NCI-H2081 (cell line): ENCODE data around the gene ROMO1.
"Not testable (repeated sequence)": the region's sequence is repeated elsewhere in the genome, so short reads cannot be mapped to it uniquely, and the experiment has no call there.

ENCODE experiments used
- DNase-seq, 2 experiments: peaks; one replicate each; lab custom pipeline; 2025; lab: John Stamatoyannopoulos, UW

The ROMO1 gene

DNA sequence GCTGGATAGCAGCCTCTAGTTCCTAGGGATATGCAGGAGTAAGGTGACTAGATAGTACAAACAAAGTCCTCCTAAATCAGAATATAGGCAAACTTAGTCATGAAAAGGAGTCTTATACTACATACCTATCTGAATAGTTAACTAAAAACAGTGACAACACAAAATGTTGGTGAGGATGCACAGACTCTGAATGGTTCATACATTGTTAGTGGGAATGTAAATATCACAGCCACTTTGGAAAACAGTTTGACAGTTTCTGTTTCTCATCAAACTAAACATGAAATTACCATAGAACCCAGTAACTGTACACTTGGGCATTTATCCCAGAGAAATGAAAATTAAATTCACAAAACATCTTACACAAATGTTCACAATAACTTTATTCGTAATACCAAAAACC, 17.2 kb upstream of the ROMO1 start:
- no peak for DNase-seq

DNA sequence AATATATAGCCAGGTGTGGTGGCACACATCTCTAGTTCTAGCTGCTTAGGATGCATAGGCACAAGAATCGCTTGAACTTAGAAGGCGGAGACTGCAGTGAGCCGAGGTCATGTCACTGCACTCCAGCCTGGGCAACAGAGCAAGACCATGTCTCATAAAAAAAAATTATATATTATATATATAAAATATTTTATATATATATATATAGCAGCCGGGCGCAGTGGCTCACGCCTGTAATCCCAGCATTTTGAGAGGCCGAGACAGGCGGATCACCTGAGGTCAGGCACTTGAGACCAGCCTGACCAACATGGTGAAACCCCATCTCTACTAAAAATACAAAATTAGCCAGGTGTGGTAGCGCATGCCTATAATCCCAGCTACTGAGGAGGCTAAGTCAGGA, 13.8 kb upstream of the ROMO1 start:
- DNase-seq = not testable (repeated sequence)

DNA sequence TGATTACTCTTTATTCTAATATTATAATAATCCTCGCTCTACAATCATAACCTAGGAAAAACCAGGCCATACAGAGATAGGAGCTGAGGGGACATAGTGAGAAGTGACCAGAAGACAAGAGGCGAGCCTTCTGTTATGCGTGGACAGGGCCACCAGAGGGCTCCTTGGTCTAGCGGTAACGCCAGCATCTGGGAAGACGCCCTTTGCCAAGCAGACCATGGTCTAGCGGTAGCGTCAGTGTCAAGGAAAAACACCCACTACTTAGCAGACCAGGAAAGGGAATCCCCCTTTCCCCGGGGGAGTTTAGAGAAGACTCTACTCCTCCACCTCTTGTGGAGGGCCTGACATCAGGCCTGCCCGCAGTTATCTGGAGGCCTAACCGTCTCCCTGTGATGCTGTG, 12.3 kb upstream of the ROMO1 start:
- DNase-seq = not testable (repeated sequence)

DNA sequence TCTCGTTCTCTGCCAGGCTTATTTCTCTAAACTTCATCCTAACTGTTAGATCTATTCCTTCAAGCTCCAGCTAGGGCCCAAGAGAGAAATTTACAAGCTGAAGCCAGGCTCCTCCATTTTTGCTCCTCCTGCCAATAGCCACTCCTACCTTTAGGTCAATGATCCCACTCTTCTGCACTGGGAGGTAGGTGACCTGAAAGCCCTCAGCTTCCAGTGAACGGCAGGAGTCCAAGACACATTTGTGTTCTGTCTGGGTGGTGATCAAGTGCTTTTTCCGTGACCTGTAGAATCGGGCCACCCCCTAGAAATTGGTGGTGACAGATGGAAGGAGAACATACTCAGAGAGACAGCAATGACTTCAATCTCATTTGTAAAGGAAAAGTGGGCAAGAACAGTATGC, 8.9 kb upstream of the ROMO1 start:
- DNase-seq = no peak

DNA sequence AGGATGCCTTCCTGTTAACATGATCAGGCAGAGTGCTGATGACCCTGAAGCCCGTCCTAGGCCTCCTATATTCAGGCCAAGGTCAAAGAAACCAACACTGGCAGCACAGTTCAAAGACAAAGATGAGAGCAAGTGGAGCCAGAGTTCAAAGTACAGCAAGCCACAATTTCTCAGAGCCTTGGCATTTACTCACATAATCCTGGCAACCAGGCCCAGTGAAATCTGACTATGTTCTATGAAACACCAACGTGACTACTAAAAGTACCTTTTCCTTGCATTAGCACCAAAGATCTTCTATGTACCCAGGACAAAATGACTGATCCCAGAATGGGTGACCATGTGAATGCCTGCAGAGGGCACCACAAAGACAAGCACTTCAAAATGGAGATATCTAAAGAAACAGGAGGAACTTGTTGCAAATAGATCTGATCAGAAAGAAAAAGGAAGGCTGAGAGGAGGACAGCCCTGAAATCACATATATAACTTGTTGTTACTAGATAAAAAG, 3.9 kb upstream of the ROMO1 start:
- no peak for DNase-seq

DNA sequence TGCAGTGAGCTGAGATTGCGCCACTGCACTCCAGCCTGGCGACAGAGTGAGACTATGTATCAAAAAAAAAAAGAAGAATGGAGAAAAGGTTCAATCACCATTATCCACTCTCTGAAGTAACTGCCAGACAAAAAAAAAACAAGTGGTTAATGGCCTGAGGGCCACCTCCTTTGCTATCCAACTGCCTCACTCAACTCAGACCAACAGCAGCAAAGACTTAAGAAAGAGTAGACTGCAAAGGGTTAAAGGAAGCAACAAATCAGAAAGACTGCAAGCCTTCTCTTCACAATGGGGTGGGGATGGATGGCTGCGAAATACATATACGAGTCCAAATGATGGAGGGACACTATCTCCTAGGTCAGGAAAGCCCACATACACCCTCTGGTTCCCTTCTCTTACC, 3.2 kb upstream of the ROMO1 start:
- no peak for DNase-seq

DNA sequence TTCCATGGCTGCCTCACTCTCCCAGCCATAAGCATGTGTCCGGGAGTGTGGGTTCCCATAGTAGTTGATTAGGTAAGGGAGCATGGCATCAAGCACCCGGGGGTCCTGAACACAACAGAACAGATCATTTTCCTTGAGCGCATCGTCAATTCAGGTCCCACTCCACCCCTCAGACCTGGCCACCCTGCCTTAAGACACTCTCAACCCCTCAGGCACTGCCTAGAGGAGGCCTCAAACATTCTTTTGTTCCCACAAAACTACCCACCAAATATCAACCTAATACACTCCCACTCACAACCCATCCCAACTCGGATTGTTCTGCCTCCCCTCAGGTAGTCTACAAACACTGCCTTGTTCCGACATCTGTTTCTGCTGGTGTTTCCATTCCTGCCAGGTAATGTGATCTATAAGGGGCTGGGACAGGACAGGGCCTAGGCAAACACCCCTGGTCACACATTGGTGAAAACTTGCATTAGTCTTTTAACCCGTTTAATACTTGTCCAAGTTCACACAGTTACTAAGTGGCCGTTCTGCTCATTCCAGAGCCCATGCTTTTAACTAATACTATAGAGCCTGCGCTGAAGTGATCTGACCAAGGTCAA, 1.4 kb upstream of the ROMO1 start:
- DNase-seq = no peak

DNA sequence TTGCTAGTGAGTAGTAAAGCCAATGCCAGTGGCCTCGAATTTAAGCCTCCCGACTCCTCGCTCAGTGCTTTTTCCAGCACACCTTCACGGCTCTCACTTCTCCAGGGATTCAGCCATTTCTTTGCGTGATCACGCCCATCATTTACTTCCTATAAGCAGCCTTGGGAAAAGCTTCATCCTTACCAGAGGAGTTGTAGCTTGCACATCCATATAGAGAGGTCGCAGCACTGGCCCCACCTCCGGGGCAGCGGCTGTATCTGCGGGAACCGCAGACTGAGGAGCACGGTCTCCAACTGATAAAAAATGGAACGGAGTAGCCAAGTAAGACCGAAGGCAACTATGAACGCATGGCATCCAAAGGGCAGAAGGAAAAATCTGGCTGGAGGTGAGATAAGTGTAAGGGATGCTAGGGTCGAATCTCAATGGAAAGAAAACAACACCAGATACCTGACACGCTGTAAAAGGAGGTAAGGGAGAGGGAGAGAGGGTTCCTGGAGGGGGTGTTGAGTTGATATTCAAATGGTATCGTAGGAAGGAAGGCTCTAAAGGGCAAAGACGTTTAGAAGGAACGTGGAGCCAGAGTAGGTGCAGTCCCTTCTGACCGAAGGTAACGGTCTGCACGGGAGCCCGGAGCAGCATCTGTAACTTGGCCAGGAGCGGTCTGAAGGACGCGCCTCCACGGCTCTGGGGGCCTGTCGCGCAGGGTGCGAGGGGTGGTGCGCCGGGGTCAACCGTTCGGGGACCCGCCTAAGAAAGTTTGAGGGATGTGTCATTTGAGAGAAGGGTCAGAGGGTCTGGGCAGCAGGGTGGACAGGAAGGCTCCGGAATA, 693 bp upstream of the ROMO1 start:
- DNase-seq = no peak

DNA sequence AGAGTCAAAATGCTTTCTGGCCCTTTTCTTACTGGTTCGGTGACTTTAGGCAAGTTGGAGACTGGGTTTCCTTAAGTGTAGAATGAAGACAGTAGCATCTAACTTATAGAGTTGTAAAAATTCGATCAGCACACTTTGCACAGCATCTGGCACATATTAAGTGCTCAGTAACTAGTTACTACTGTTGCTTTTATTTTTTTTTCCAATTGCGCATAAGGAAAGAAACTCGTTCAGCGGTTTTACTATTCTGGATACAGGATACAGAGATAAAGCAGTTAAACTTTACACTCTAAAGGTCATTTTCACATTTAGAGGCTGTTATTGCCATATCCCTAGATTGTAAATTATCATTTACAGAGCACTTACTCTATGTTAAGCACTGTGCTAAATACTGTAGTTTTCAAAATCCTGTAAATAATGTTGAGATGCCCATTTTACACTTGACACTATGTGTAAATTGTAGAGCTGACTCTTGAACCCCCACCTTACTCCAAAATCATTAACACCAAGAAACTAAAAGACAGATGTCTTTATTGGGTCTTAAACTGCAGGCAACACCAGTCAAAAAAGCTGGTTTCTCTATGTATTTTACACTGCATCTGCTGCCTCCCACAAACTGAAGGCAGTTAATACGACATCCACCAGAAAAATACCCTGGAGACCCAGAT, 886 bp downstream of the ROMO1 start:
- DNase-seq = no peak

DNA sequence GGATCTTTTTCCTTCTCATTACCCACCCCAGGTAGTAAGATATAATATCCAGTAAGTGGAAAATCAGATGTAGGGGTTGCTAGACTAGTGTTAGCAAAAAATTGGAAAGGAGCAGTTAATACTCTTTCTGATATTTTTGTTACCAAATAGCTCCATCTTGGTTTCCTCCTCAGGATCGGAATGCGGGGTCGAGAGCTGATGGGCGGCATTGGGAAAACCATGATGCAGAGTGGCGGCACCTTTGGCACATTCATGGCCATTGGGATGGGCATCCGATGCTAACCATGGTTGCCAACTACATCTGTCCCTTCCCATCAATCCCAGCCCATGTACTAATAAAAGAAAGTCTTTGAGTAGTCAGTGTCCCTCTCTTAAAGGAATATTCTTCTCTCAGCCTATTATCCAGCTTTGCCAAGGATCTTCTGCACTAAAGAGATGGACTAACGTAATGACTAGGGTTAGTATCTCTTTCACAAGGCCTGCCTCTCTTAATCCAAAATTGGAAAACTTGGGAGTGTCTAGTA, 1.5 kb downstream of the ROMO1 start:
- no peak for DNase-seq

DNA sequence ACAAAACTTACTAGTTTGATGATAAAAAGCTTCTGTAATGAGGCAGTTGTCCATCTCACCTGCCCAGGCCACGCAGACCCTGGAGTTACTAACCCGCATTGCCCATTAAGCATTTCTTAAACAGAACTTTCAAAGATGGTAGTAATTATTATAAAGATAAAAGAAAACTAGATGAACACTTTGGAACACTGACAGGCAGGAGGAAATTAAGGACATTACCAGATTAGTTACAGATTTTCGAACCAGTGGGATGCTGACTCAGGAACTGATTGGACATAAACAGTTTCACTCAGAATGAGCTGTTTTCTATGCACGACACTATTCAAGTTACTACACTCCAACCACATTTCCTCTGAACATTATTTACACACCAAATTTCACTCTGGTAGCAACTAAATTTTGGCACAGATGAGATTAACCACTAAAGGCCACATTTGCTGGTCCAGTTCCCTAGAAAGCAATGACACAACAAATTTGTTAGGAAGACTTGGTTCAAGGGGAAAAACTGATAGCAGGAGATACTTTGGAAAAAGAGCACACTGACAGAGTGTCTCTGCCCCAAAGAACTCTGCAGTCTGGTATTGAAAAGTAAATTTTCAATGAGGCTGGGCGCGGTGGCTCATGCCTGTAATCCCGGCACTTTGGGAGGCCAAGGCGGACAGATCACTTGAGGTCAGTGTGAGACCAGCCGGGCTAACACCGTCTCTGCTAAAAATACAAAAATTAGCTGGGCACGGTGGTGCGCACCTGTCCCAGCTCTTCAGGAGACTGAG, 3.0 kb downstream of the ROMO1 start:
- DNase-seq = no peak

DNA sequence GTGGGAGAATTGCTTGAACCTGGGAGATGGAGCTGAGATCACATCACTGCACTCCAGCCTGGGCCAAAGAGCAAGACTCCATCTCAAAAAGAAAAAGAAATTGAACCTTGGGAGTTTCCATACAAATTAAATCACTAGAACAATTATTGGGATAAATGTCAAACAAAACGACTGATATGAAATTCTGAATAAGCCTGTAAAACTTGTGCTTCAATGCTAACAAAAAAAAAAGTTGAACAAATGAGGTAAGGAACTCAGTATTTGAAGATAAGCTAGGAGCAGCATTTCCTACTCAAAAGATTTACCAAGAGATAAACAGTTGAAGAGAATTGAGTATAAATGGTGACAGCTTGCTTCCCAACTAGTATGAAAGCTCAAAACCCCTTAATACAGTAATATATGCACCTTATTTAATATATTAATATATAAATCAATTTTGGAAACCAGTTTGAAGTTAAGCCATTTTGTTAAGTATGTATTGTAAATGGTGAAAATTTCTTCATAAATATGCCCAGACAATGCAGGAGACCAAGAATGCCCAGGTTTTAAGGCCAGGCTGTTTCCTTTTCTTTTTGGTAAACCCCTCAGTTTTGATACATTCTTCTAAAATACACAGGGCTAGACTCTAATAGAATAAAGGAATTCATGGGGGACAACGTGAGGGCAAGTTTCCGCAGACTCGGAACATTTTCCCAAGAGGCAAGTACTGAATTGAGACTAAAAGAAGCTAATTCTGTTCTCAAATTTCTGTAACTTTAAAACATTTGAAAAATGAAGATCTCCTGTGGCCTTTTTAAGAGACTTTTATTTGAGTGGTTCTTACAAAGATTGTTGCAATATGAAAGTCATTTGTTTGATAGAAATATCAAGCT, 3.9 kb downstream of the ROMO1 start:
- DNase-seq = no peak

DNA sequence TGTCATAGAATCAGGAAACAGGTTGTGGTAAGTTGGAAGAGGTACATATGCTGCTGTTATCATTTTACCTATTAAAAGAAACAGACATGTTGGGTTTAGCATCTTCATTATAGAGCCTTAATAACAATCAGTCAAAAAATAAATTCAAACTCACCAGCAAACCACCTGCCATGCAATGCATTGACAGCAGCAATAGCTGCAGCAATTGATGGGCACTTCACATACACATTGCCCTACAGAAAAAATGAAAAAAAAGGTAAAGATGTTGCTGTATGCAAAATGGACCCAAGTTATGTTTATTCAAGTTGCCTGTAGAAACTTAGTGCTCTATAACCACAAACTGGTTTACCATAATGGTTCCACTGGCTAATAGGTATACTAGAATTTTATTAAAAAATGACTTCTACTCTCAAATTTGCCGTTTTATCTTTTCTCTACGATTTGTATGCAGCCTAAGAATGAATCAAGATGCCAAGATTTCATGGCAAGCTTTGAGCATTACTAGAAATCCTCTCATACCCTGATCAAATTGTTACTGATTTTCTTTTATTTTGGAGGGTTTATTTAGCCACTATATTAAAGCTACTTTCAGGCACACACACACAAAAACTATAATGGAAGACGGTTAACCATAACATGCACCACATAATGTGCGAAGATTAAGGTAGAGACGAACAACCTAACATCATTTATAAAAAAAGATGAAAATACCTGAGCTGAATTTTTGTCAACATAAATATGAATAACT, 5.5 kb downstream of the ROMO1 start:
- DNase-seq = no peak

DNA sequence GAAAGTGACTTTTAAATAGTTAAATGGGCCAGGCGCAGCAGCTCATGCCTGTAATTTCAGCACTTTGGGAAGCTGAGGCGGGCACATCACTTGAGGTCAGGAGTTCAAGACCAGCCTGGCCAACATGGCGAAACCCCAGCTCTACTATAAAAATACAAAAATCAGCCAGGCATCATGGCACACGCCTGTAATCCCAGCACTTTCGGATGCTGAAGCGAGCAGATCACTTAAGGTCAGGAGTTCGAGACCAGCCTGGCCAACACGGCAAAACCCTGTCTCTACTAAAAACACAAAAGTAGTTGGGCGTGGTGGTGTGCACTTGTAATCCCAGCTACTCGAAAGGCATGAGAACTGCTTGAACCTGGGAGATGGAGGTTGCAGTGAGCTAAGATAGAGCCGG, 6.7 kb downstream of the ROMO1 start:
- DNase-seq = not testable (repeated sequence)

DNA sequence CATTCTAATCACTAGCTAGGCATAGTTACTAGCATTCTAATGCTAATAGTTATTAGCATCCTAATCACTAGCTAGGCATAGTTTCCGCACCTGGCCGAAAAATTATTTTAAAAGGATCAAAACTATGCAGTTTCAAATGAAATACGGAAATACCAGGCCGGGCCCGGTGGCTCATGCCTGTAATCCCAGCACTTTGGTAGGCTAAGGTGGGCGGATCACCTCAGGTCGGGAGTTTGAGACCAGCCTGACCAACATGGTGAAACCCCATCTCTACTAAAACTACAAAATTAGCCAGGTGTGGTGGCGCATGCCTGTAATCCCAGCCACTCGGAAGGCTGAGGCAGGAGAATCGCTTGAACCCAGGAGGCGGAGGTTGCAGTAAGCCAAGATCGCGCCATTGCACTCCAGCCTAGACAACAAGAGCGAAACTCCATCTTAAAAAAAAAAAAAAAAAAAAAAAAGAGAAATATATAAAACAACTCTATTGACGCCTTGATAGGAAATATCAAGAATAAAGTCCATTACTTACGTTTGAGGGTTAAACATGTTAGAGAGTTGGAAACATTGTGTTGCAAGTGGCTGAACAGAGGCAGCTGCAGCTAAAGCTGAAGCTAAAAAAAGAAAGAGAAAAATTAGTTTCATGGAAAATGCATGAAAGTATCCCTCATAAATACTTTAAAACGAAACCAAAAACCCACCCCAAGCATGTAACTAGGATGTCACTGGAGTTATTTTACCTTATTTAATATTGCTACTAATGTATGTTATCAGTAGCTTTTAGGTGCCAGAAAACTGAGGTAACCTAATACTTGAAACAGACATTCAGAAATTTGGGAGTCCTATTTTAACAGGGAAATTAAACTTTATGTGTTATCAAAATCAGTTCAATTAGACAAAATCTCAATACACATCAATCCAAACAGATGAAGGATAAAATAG, 7.7 kb downstream of the ROMO1 start:
- not testable (repeated sequence) for DNase-seq

DNA sequence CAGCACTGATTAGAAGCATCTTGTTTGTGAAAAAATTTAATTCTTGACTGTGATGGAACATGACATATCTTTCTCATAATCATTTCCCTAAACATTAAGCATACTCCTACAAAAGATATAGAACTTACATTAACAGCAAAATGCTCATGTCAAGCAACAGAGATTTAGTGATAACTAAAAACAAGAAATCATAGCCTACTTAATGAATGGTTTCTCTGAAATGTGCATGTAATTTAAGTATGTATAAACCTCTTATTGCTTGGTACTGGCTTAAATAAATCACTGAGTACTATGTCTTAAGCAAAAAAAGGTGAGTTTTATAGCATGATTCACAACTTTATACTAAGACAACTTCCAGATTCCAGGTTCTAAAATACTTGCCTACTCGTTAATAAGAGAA, 9.3 kb downstream of the ROMO1 start:
- DNase-seq = no peak

DNA sequence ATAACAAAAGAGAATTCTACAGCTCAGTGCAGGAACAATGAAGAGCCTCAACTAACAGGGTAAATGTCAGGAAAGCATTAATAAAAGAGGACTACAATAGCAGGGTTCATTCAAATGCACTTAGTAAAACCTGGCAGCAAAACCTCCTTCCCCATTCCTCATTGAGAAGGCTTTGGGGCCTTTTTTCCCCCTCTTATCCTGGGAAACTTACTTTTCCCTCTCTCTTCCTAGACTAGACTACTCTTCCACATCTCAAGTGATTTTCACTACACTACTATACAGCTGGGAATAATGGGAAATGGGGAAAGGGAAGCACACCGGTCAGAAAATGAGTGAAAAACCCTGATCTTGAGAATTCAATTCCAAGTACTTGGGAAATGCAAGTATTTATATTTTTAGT, 10.1 kb downstream of the ROMO1 start:
- DNase-seq = no peak

DNA sequence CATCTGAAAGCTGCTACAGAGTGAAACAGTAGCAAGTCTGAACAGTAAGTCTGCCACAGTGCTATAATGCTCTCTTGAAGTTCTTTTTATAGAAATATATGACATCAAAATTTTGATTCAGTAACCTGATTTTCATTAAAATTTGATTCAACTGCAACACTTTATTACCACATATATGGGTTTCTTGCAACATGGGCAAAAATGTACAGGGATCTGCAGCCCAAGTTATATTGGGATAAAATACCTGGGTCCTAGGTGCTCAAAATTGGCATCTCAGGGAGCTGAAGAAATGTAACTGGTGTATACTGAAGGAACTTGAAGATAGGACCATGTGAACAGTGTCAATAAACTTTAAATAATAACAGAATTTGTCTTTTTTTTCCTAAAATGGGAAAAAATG, 10.8 kb downstream of the ROMO1 start:
- DNase-seq = no peak

DNA sequence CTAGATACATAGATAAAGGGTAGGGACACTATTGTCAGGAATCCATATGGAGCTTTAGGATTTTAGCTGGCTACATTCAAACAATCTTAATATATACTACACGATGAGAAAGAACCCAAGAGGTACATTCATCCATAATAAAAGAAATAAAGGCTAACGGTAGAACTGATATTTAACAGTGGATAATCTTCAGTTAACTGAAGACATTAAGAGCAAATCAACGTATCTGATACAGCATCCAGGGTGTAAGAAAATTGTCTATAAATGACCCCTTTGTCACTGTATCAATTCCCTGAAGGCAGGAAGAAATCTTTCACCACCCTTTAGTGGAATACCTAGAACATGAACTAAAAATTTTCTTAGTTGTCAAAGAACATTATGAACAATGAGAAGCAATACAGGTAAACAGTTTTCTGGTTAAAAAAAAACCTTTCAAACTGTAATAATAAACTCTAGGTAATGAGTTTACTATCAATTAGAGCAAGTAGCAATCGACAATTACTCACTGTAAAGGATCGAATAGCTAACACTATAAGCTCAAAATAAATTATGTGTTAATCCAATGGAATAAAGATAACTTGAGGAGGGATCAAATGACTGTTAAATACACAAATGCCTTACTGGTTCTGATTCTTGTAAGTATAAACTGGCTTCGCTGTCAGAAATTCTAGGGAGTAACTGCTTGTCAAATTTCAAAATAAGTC, 11.8 kb downstream of the ROMO1 start:
- DNase-seq = no peak
